ENCODE data around the gene TSFM. TPM values are rescaled to one million over a fixed set of nuclear protein-coding genes. Genes with fewer than 3 reads are reported as not detected.

The TSFM gene
- total and polyA plus RNA-seq, 2 of the 13 experiments (the other 11 are each of a cell fraction or from before 2014, with no cell fraction given) = 29.8 to 68.3 TPM

DNA sequence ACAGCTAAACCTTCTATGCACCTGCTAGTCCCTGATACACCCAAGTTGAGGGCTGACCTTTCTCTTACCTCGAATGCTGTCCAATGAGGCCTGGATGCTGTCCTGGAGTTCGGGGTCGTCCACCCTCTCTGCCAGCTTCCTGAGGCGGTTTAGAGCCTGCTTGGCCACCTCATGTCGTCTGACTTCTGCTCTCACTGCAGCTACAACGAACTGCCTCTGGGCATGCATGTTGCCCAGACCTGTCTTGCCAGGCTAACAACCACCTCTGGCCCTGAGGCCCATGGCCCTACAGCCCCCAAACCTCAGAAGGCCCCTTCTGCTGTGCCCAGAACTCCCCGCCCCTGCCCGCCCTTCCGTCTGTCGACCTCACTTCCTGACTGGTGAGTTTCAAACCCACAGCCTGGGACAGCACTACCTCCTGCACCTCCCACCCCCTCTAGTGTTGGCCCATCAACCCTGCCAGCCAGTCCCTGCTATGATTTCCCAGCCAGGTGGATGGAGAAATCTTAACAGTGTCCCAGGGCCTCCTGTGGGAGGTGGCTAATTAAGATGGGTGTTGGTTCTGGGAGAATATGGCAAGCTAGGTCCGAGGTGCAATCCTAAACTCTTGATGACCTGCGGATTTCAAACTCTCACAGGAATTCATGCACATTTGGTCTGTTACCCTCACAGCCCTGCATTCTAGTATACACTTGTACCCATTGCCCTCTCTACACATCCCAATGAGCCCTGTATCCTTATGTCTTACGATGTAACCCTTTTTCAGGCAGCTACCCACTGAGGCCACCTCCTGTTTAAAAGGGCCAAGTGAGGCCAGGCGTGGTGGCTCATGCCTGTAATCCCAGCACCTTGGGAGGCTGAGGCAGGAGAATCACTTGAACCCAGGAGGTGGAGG lies 40.5 kb upstream of the TSFM start (continued):
- TF ChIP-seq RFXANK (CRISPR knock-in tag; IDR thresholded peaks at IDR 0.05) = no peak
- no peak for TF ChIP-seq TSC22D2 (CRISPR knock-in tag; IDR thresholded peaks at IDR 0.05; ENCODE audit: borderline replicate concordance)
- no peak for TF ChIP-seq EZH2 (conservative IDR thresholded peaks at IDR 0.05; ENCODE audit: low read depth, low read length)
- peak; percentile 61 for TF ChIP-seq CTCF (CRISPR knock-in tag; IDR thresholded peaks at IDR 0.05)
- no peak for TF ChIP-seq U2AF1 (optimal IDR thresholded peaks at IDR 0.05; ENCODE audit: low read depth, low read length)
- TF ChIP-seq NFE2L2 (IDR thresholded peaks at IDR 0.05; ENCODE audit: low read length) = no peak

- DNase-seq (ENCODE audit: low spot score) = no peak
- peak overlapping the region; percentile 63 to 80 (median 71); a peak in 5 of 6 replicates for H3K4me3 ChIP-seq (replicated peaks in 1 of 3; ENCODE audit: insufficient read depth in 1 of 3, low read depth in 2 of 3, low read length in 3 of 3)
- peaks cover 3 to 21% of the 10 kb centered on the region in 2 experiments; a peak in 3 of 5 replicates for H3K27me3 ChIP-seq (ENCODE audit: control insufficient read depth in 1 of 2, insufficient read depth in 2 of 2, low read length in 2 of 2)
- H3K9me3 ChIP-seq (ENCODE audit: low read length) = no peaks in the 10 kb centered on the region
- peaks cover 1 to 26% of the 10 kb centered on the region in 2 experiments; a peak in 3 of 5 replicates for H3K36me3 ChIP-seq (replicated peaks in 1 of 2; ENCODE audit: control insufficient read depth in 1 of 2, insufficient read depth in 2 of 2, low read length in 2 of 2)
- intact Hi-C loops (cut with micrococcal nuclease; ENCODE audit: unreplicated experiment) = loop anchor here (1.0 kb wide), 1 partner anchor 9 kb away; the partner anchor contains the start of gene CDK4
- ChIA-PET CTCF (ENCODE audit: low intra/inter-chr PET ratio, low total read pairs) (no interaction called here), POLR2A (interaction anchor here (2.2 to 2.6 kb wide), 4 partner anchors 8 to 28 kb away, joined by 8 to 29 read pairs (median 18); partner anchors contain the start of genes EEF1AKMT3 and METTL1)
- 17% methylated on average over 2 of the region's 2 CpGs for whole genome bisulfite sequencing (ENCODE audit: low lambda C conversion rate)
- peak overlapping the region; percentile 94 for H3K9ac ChIP-seq (ENCODE audit: insufficient read depth, low read depth, low read length)
- ATAC-seq = no peak
- no peak for FAIRE-seq
- H3K27ac ChIP-seq (ENCODE audit: extremely low read length, insufficient read depth, low read length) = peak overlapping the region; percentile 94
- in situ Hi-C loops (cut with HindIII; ENCODE audit: extremely low pct_ligation_motif_present, low pct_unique_long_range_greater_than_20kb) = no loop called here
- H3K4me2 ChIP-seq (ENCODE audit: low read depth, low read length) = peak overlapping the region; percentile 96
- H3K79me2 ChIP-seq (ENCODE audit: insufficient read depth, low read length) = peaks cover 10% of the 10 kb centered on the region
- H2AFZ ChIP-seq (ENCODE audit: low read length) = no peak overlapping the region
- BruUV-seq (replicated peaks) = no TSS peak
- H3K4me1 ChIP-seq (ENCODE audit: insufficient read depth, low read length) = peaks cover 44% of the 10 kb centered on the region
- no peaks in the 10 kb centered on the region for H4K20me1 ChIP-seq (ENCODE audit: insufficient read depth, low read length)
- TF ChIP-seq ZMYM3 (CRISPR knock-in tag; IDR thresholded peaks at IDR 0.05) = peak; percentile 66; the same call in 1 of the 2 replicates
- TF ChIP-seq HNF4A (CRISPR knock-in tag; IDR thresholded peaks at IDR 0.05) = peak; percentile 48
- TF ChIP-seq ZNF629 (CRISPR knock-in tag; conservative IDR thresholded peaks at IDR 0.05) = peak; percentile 95
- TF ChIP-seq, protein P1, sequence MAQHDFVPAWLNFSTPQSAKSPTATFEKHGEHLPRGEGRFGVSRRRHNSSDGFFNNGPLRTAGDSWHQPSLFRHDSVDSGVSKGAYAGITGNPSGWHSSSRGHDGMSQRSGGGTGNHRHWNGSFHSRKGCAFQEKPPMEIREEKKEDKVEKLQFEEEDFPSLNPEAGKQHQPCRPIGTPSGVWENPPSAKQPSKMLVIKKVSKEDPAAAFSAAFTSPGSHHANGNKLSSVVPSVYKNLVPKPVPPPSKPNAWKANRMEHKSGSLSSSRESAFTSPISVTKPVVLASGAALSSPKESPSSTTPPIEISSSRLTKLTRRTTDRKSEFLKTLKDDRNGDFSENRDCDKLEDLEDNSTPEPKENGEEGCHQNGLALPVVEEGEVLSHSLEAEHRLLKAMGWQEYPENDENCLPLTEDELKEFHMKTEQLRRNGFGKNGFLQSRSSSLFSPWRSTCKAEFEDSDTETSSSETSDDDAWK (CRISPR knock-in tag; IDR thresholded peaks at IDR 0.05) = no peak
- TF ChIP-seq ZNF235 (CRISPR knock-in tag; IDR thresholded peaks at IDR 0.05; ENCODE audit: borderline replicate concordance) = no peak
- no peak for TF ChIP-seq ZFP36L2 (CRISPR knock-in tag; IDR thresholded peaks at IDR 0.05)
- TF ChIP-seq REPIN1 (CRISPR knock-in tag; IDR thresholded peaks at IDR 0.05; ENCODE audit: borderline replicate concordance, low read depth) = no peak
- no peak for TF ChIP-seq NFYC (CRISPR knock-in tag; IDR thresholded peaks at IDR 0.05)
- no peak for TF ChIP-seq ISL2 (CRISPR knock-in tag; IDR thresholded peaks at IDR 0.05)
- 0 out of 2 replicates have a peak, but pooled peaks have one; percentile 61 for TF ChIP-seq KDM1A (CRISPR knock-in tag; IDR thresholded peaks at IDR 0.05)
- TF ChIP-seq ZMYM2 (CRISPR knock-in tag; IDR thresholded peaks at IDR 0.05) = peak; percentile 28; the same call in 1 of the 2 replicates
- TF ChIP-seq SIN3A (IDR thresholded peaks at IDR 0.05; ENCODE audit: borderline replicate concordance, low read depth, low read length) = 0 out of 2 replicates have a peak, but pooled peaks have one; percentile 16
- no peak for TF ChIP-seq SYNCRIP (IDR thresholded peaks at IDR 0.05; ENCODE audit: insufficient read depth, low read depth, low read length)
- no peak for TF ChIP-seq ZBTB43 (CRISPR knock-in tag; conservative IDR thresholded peaks at IDR 0.05)
Observed at GRCh38 chr12:57743769-57744168, 38.8 kb upstream of the TSFM start.
